NCI-H2227 treated with DMSO at 0.1 percent for 48 hours (cell line): ENCODE results near the gene MLLT11.
A peak's percentile ranks its signal among the peaks of the same experiment; 100 is the strongest.
"Not testable (repeated sequence)": the region's sequence is repeated elsewhere in the genome, so short reads cannot be mapped to it uniquely, and the experiment has no call there.

Experiments used
- DNase-seq: peaks from one replicate; lab custom pipeline; 2025; lab: John Stamatoyannopoulos, UW

The MLLT11 gene

GRCh38 chr1:151056149-151056548 is 4.0 kb upstream of the MLLT11 start:
- DNase-seq, result no peak

DNA sequence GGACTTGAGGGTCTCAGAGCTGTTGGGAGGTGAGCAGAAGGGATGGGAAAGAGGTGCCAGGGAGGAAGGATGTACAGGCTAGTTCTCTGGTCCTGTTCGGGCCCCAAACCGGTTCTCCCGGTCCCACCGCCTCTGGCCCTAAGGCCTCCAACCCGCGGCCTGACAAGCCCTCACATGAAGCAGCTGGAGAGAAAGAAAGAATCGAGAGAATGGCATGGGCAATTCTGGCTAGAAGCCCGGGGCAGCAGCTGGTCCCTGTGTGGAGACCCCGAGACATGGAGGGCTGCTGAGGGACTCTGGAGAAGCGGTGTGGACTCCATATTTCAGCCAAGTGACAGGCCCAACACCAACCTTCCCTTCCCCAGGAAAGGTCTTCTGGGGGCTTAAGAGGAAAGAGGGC is 1.5 kb upstream of the MLLT11 start:
- no peak for DNase-seq

DNA sequence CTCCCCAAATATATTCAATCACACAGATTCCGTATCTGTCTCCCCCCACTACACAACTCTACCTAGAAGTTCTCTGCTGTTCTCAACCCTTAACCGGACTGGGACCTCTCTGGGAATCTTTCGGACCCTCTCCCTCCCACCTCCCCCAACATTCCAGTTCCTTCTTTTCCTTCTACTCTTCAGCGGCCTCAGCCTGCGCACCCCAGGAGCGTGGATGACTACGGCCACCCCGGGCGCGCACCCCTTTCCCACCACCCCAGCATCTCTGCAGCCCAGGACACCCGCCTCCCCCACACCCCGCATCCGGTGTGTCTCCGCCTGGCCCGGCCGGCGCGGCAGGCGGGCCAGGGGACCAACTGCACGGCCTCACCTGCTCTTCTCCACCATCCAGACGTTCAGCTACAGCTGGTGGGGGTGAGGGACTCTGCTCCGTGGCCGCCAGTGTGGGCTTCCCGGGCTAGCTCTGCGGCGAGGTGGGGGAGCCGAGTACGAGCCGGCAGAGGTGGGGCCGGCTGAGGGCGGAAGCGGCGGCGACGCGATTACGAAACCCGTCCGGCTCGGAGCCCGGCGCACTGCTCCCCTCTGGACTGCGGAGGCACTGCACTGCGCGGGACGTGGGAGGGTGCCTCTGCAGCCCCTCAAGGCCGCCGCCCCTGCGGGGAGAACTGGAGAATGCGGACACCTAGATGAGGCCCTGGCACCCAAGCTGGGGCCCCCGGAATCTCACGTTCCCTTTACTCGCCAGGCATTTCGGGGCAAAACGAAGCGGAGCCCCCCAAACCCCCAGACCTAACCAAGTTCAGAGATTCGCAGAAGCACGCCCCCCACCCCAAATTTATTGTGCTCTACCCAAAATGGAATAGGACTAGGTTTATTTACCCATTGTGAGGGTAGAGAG is 839 bp upstream of the MLLT11 start, which contains the start of gene CDC42SE1:
Gene CDC42SE1 (minus strand): TSS at position 514 of the 898 bp plus-strand sequence. CDS start 3,892 bp downstream, outside the sequence.
- DNase-seq, result peak; percentile 83

- peak; percentile 64 for DNase-seq
These were observed 642 bp downstream of the MLLT11 start for GRCh38 chr1:151060657-151061421.

DNA sequence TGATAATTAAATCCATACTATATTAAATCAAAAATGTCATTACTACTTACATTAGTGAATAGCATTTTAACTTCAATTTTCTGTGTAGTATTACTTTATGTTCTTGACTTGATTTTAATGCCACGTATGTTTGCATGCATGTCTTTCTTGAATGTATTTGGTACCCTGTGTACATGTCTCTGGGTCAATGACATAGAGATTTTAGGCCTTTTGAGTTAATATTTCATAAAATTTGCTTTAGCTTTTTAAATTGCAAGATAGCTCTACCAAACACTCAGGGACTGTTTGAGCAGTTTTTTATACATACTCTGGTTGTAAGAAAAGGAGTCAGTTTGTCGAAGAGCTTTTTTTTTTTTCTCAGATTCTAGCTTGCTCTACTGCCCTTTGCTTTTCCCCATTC is 1.5 kb downstream of the MLLT11 start:
- DNase-seq, result no peak

- DNase-seq, result no peak
These were observed 2.7 kb downstream of the MLLT11 start for GRCh38 chr1:151062741-151063371.

GRCh38 chr1:151065089-151065645 is 5.0 kb downstream of the MLLT11 start:
- DNase-seq, result no peak

DNA sequence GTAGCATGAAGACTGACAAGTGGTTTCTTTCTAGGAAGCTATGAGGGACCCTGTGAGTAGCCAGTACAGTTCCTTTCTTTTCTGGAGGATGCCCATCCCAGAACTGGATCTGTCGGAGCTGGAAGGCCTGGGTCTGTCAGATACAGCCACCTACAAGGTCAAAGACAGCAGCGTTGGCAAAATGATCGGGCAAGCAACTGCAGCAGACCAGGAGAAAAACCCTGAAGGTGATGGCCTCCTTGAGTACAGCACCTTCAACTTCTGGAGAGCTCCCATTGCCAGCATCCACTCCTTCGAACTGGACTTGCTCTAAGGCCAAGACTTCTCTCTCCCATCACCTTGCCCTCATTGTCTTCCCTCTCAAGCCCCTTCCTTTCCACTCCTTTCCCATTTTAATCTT is 7.0 kb downstream of the MLLT11 start:
- DNase-seq, result no peak

DNA sequence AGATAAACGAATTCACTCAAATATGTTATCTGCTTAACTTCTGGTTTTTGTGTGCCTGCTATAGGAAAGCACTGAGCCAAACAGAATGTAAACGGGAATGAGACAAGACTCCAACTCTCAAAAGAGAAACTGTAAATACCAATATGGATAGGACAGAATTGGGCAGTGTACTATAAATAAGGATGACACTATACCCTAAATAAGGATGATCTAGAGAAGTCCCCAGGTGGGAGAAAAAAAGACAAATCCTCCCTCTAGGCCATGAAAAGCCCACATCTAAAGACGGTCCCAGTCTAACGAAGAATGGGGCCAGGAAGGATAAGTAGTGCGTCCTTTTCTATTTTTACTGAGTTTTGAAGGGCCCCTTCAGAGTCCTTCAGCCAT is 8.9 kb downstream of the MLLT11 start:
- no peak for DNase-seq

DNA sequence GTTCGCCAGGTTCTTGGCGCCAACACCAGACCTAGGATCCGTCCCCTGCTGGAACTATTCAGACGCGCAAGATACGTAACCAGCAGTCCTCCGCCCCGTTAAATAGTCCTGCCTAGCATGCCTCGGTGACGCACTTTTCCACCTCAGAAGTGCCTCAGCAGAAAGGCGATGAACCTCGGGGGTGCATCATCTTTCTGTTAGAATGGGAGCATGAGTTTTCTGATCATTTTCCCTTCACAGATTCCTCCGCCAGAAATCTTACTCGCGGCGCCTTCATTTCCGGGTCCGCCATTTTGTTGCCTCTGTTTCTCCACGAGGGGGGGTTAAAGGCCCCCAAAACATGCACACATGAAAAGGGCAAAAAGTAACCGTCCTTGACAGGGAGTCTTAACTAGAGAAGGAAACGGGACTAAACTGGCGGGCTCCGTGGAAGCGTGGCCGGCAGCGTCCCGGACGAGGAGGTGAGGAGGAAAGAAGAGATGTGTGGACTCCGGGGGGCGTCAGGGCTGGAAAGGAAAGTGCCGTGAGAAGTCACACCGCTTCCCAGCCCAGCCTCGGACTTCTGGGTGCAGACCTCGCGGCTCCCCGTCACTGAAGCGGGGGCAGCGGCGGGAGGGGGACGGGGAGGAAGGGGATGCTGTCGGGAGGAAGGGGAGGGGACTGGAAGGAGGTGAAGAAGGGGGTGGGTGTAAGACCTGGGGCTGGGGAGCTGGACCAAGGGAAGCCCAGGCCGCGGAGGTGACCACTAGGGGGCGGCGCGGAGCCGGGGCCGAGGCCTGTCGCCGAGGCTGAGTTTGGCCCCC is 10.5 kb downstream of the MLLT11 start, which contains the start of gene GABPB2:
Gene GABPB2 (plus strand): TSS at position 288 of the 803 bp plus-strand sequence. CDS start 17,429 bp downstream, outside the sequence.
- peak; percentile 79 for DNase-seq

DNA sequence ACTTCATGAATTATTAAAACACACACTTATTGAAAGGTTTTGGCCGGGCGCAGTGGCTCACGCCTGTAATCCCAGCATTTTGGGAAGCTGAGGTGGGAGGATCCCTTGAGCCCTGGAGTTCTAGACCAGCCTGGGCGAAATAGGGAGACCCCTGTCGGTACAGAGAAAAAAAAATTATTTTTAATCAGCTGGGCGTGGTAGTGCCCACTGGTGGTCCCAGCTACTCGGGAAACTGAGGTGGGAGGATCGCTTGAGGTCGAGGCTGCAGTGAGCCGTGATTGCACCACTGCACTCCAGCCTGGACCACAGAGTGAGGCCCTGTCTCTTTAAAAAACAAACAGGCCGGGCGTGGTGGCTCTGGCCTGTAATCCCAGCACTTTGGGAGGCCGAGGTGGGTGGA is 12.0 kb downstream of the MLLT11 start:
- DNase-seq, result no peak

DNA sequence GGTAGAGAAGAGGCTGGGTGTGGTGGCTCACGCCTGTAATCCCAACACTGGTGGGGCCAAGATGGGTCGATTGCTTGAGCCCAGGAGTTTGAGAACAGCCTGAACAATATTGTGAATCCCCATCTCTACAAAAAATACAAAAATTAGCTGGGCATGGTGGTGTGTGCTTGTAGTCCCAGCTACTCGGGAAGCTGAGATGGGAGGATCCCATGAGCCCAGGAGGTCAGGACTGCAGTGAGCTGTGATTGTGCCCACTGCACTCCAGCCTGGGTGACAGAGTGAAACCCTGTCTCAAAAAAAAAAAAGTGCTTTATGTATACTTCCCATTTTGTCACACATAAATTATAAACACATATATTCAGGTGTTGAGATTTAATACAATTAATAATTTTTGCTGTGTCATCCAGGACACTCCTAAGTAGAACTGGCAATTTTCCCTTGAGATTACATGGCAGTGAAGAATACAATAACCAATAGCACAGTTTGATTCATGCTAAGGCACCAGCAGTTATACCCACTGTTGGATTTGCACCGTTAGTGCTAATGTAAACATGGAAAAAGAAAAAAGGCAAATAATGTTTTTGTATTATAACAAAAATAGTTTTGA is 25.9 kb downstream of the MLLT11 start:
- DNase-seq, result no peak

DNA sequence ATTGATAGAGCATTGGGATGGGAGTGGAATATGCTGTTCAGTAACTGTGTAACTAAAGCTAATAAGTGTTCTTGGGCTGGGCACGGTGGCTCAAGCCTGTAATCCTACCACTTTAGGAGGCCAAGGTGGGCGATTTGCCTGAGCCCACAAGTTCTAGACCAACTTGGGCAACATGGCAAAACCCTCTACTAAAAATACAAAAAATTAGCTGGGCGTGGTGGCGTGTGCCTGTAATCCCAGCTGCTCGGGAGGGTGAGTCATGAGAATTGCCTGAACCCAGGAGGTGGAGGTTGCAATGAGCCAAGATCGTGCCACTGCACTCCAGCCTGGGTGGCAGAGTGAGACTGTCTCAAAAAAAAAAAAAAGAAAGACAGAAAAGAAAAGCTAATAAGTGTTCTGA is 37.2 kb downstream of the MLLT11 start:
- DNase-seq, result not testable (repeated sequence)

GRCh38 chr1:151098126-151098525 is 37.9 kb downstream of the MLLT11 start:
- no peak for DNase-seq

DNA sequence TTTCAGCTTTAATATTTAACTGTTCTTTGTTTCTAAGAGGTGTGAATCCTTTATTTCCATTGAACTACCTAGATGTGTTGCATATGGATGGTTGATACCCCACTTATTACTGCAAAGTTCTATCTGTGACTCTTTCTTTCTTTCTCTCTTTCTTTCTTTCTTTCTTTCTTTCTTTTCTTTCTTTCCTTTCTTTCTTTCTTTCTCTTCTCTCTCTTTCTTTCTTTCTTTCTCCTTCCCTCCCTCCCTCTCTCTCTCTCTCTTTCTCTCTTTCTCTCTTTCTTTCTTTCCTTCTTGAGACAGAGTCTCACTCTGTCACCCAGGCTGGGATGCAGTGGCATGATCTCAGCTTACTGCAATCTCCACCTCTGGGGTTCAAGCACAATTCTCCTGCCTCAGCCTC is 44.4 kb downstream of the MLLT11 start:
- DNase-seq, result no peak

GRCh38 chr1:151106894-151107293 is 46.7 kb downstream of the MLLT11 start:
- no peak for DNase-seq

- DNase-seq, result no peak
These were observed 48.1 kb downstream of the MLLT11 start for GRCh38 chr1:151108331-151108730.

- no peak for DNase-seq
These were observed 53.7 kb downstream of the MLLT11 start for GRCh38 chr1:151113877-151114276.
